HUES48 (cell line): ENCODE measurements around the gene RCCD1.

Experiments used
- H3K27ac ChIP-seq: one replicate; pipeline ENCODE4 v1.7.0; 2013; ENCODE audit warnings: low read depth, low read length, inconsistent platforms
- H3K27me3 ChIP-seq: 2 replicates; pipeline ENCODE4 v1.6.1; 2013; ENCODE audit warnings: mild to moderate bottlenecking, low read length; ENCODE audit not compliant: control insufficient read depth, insufficient read depth
- H3K36me3 ChIP-seq: 2 replicates; pipeline ENCODE4 v1.6.1; 2013; ENCODE audit warnings: low read length; ENCODE audit not compliant: control insufficient read depth, insufficient read depth
- H3K4me1 ChIP-seq: 2 replicates; pipeline ENCODE4 v1.6.1; 2013; ENCODE audit warnings: mild to moderate bottlenecking, low read length; ENCODE audit not compliant: control insufficient read depth, insufficient read depth
- H3K4me3 ChIP-seq: 2 replicates; pipeline ENCODE4 v1.5.1; 2013; ENCODE audit warnings: mild to moderate bottlenecking, low read depth, low read length
- H3K9ac ChIP-seq: 2 replicates; pipeline ENCODE4 v1.6.1; 2013; ENCODE audit warnings: mild to moderate bottlenecking, low read depth, low read length, moderate library complexity
- H3K9me3 ChIP-seq: 2 replicates; pipeline ENCODE4 v1.6.1; 2013; ENCODE audit warnings: low read length; ENCODE audit not compliant: control insufficient read depth, insufficient read depth

Gene RCCD1

GRCh38 chr15:90911906-90912769 lies 42.5 kb upstream of the RCCD1 start:
- Histone ChIP-seq H3K4me3 (no peak overlapping the region), H3K9me3 (no peaks in the 10 kb centered on the region), H3K9ac (no peak overlapping the region), H3K4me1 (no peaks in the 10 kb centered on the region), H3K27me3 (no peaks in the 10 kb centered on the region), H3K36me3 (peaks cover 29% of the 10 kb centered on the region), H3K27ac (no peak overlapping the region)

DNA sequence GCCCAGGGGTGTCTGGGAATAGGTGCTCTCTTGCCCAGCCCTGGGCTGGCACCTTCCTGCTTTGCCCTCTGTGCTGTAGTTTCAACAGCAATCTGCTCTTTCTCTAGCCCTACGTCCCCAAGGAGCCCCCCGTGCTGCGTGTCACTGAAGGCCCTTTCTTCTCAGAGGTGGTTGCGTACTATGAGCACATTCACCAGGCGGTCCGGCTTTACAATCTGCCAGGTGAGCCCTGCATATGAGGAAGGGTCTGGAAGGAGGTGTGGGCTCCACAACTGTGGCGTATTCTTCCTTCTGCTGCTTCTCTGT lies 42.0 kb upstream of the RCCD1 start:
- peaks cover 31% of the 10 kb centered on the region for H3K36me3 ChIP-seq

DNA sequence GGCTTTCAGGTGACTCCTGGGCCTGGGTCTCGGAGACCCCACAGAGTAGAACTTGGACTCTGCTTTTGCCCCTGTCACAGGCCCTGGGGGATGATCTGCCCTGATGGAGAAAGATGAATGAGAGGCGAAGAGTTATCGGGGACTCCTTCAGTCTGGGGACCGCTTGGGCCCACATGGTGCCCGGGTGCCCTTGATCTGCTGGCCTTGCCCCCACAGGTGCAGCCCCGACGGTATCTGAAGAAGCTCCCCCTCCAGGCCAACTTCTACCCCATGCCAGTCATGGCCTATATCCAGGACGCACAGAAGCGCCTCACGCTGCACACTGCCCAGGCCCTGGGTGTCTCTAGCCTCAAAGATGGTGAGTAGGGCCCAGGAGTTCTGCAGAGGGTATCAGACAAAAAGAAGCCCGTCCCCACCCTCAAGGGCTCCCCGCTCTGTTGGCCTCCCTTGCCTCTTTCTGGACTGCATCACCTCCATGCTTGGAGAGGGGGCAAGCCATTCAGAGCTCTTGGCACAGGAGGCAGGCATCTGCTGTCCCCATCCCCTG lies 41.2 kb upstream of the RCCD1 start:
- Histone ChIP-seq H3K9ac (no peak overlapping the region), H3K4me3 (no peak overlapping the region), H3K4me1 (no peaks in the 10 kb centered on the region), H3K36me3 (peaks cover 36% of the 10 kb centered on the region), H3K9me3 (no peaks in the 10 kb centered on the region), H3K27me3 (no peaks in the 10 kb centered on the region), H3K27ac (no peak overlapping the region)

More for the DNA sequence above, 42.0 kb upstream of the RCCD1 start:
- Histone ChIP-seq H3K27ac (no peak overlapping the region), H3K27me3 (no peaks in the 10 kb centered on the region), H3K4me1 (no peaks in the 10 kb centered on the region), H3K9me3 (no peaks in the 10 kb centered on the region), H3K4me3 (no peak overlapping the region), H3K9ac (no peak overlapping the region)

DNA sequence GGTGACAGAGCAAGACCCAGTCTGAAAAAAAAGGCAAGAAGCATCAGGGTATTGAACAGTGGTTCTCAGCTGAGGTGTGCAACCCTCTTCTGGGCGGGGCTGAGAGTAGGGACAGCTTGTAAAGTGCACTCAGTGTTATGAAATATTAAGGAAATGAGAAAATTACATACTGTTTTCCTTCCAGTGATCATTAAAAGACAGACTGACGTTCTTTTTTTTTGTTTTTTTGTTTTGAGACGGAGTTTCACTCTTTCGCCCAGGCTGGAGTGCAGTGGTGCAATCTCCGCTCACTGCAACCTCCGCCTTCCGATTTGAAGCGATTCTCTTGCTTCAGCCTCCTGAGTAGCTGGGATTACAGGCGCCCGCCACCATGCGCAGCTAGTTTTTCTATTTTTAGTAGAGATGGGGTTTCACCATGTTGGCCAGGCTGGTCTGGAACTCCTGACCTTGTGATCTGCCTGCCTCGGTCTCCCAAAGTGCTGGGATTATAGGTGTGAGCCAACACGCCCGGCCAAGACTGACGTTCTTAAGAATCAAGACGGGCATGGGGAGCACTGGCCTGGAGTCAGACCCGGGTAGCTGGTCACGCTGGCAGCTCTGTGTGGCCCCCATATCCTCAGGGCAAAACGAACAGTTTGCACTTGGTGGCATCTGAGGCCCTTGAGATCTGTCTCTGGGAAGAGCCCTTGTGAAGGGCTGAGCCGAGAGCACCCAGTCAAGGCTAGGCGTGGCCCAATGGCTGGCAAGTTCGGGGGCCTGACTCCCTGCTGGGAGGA lies 40.2 kb upstream of the RCCD1 start:
- Histone ChIP-seq H3K4me3 (no peak overlapping the region), H3K4me1 (no peaks in the 10 kb centered on the region), H3K36me3 (peaks cover 37% of the 10 kb centered on the region), H3K9me3 (no peaks in the 10 kb centered on the region), H3K27ac (no peak overlapping the region), H3K27me3 (no peaks in the 10 kb centered on the region), H3K9ac (no peak overlapping the region)

- H3K27ac ChIP-seq = no peak overlapping the region
- H3K4me1 ChIP-seq = no peaks in the 10 kb centered on the region
- H3K9me3 ChIP-seq = no peaks in the 10 kb centered on the region
- H3K27me3 ChIP-seq = no peaks in the 10 kb centered on the region
- H3K4me3 ChIP-seq = no peak overlapping the region
- H3K9ac ChIP-seq = no peak overlapping the region
- peaks cover 38% of the 10 kb centered on the region for H3K36me3 ChIP-seq
Observed at GRCh38 chr15:90915216-90915807, 39.4 kb upstream of the RCCD1 start.

DNA sequence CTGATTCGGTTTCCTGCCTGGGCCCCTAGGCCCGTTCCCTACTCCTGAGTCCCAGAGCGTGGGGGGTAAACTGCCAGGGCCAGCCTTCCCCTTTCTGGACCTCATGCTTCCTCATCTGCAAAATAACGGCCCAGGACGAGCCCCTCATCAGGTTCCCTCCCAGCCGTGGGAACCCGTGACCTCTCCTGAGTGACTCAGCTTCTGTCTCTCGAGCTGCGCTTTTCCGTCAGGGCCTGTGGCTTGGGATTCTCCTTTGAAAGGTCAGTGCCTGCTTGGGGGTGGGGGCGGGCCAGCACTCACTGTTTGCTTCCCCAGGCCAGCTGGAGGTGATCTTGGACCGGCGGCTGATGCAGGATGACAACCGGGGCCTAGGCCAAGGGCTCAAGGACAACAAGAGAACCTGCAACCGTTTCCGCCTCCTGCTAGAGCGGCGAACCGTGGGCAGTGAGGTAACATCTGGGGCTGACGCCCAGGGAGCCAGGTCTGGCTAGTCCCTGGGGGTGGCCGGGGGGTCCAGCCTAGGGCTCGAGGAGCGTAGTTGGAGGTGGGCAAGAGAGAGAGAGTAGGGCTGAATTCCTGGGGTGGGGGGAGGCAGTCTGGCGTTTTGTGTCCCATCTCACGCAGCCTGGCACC lies 38.8 kb upstream of the RCCD1 start:
- no peak overlapping the region for H3K9ac ChIP-seq
- no peak overlapping the region for H3K4me3 ChIP-seq
- H3K27me3 ChIP-seq = no peaks in the 10 kb centered on the region
- H3K36me3 ChIP-seq = peaks cover 39% of the 10 kb centered on the region
- no peaks in the 10 kb centered on the region for H3K9me3 ChIP-seq
- H3K4me1 ChIP-seq = no peaks in the 10 kb centered on the region
- no peak overlapping the region for H3K27ac ChIP-seq

- H3K9ac ChIP-seq = no peak overlapping the region
- no peaks in the 10 kb centered on the region for H3K9me3 ChIP-seq
- no peaks in the 10 kb centered on the region for H3K27me3 ChIP-seq
- H3K4me3 ChIP-seq = no peak overlapping the region
- H3K4me1 ChIP-seq = no peaks in the 10 kb centered on the region
- no peak overlapping the region for H3K27ac ChIP-seq
- H3K36me3 ChIP-seq = peaks cover 37% of the 10 kb centered on the region
Observed at GRCh38 chr15:90916461-90916860, 38.2 kb upstream of the RCCD1 start.

DNA sequence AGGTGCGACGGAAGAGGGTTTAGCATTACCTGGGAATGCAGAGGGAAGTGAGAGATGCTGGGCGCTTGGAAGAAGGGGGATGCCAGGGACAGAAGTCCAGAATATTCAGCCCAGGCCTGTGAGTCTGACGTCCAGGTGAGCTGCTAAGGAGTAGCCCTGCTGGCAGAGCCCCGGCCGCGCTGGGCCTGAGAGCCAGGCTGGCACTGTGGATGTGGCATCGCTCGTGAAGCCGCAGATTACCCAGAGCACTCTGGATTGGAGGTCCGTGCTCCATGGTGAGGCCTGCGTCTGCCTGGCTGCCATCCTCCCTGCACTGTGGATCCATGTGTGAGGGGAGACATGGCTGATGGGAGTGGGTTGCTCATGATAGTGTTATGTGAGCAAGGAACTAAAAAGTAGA lies 37.1 kb upstream of the RCCD1 start:
- H3K4me1 ChIP-seq = no peaks in the 10 kb centered on the region
- no peaks in the 10 kb centered on the region for H3K27me3 ChIP-seq
- H3K4me3 ChIP-seq = no peak overlapping the region
- no peak overlapping the region for H3K9ac ChIP-seq
- H3K27ac ChIP-seq = no peak overlapping the region
- H3K36me3 ChIP-seq = peaks cover 29% of the 10 kb centered on the region
- no peaks in the 10 kb centered on the region for H3K9me3 ChIP-seq

- no peaks in the 10 kb centered on the region for H3K4me1 ChIP-seq
- H3K27ac ChIP-seq = no peak overlapping the region
- no peaks in the 10 kb centered on the region for H3K27me3 ChIP-seq
- peaks cover 29% of the 10 kb centered on the region for H3K36me3 ChIP-seq
- no peaks in the 10 kb centered on the region for H3K9me3 ChIP-seq
- no peak overlapping the region for H3K4me3 ChIP-seq
- H3K9ac ChIP-seq = no peak overlapping the region
Observed at GRCh38 chr15:90918034-90918788, 36.5 kb upstream of the RCCD1 start.

GRCh38 chr15:90918835-90919234 lies 35.8 kb upstream of the RCCD1 start:
- Histone ChIP-seq H3K9me3 (no peaks in the 10 kb centered on the region), H3K27ac (no peak overlapping the region), H3K4me1 (no peaks in the 10 kb centered on the region), H3K9ac (no peak overlapping the region), H3K27me3 (no peaks in the 10 kb centered on the region), H3K4me3 (no peak overlapping the region), H3K36me3 (peaks cover 23% of the 10 kb centered on the region)
